Keratinocyte (primary cell): Measurements from ENCODE around the gene TMEM229B.

Source experiments
- CTCF ChIP-seq, 3 experiments: IDR thresholded peaks in 1 of 3; conservative IDR thresholded peaks in 1 of 3; optimal IDR thresholded peaks in 1 of 3; 2 replicates in 2 of 3; 3 replicates in 1 of 3; pipeline versions ENCODE3 to v1.5.1; 2011; ENCODE audit warnings: low read length in 3 of 3, mild to moderate bottlenecking in 3 of 3, moderate library complexity in 2 of 3, control low read depth in 1 of 3, inconsistent platforms in 1 of 3; ENCODE audit not compliant: insufficient read depth in 2 of 3; ENCODE audit errors: extremely low read depth in 1 of 3
- EZH2 ChIP-seq: IDR thresholded peaks from one replicate; pipeline ENCODE4 v1.6.1; 2012; ENCODE audit warnings: inconsistent platforms, mild to moderate bottlenecking, low read length, moderate library complexity

- no peak for TF ChIP-seq CTCF (optimal IDR thresholded peaks at IDR 0.05 in 1 of 3, IDR thresholded peaks at IDR 0.05 in 1 of 3, conservative IDR thresholded peaks at IDR 0.05 in 1 of 3; ENCODE audit: extremely low read depth in 1 of 3, insufficient read depth in 2 of 3, low read length in 3 of 3)
- TF ChIP-seq EZH2, result no peak
These were observed 28.2 kb upstream of the TMEM229B start for GRCh38 chr14:67516676-67517075.
